ENCODE data around the gene FAM174C.

FAM174C gene

DNA sequence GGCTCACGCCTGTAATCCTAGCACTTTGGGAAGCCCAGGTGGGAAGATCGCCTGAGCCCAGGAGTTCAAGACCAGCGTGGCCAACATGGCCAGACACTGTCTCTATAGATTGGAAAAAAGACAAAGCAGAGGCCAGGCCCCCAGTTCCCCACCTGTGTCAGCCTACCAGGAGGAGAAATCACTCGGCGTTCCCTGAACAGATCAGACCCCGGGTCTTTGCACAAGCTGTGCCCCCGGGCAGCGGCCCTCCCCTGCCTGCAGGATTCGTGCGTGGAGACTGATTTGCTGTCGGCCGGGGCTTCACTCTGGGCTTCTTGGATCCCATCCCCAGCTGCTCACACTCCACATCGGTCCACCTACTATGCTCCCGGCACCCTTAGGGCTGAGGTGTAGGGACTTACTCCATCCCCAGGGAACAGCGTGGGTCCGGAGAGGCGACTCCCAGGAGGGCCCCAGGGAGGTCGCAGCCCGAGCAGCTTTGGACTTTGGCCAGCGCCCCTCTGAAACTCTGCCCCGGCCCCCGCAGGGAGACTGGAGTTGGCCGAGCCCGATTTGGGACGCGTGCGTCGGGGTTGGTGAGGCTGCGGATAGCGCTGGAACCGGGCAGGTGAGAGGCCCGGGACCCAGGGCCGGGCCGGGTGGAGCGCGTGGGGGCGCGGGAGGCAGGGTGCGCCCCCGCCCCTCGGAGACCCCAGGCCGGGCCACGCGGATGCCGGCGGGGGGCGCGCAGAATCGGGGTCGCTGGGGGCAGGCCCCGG is 9.8 kb downstream of the FAM174C start (continued):
- TF ChIP-seq, protein P1, sequence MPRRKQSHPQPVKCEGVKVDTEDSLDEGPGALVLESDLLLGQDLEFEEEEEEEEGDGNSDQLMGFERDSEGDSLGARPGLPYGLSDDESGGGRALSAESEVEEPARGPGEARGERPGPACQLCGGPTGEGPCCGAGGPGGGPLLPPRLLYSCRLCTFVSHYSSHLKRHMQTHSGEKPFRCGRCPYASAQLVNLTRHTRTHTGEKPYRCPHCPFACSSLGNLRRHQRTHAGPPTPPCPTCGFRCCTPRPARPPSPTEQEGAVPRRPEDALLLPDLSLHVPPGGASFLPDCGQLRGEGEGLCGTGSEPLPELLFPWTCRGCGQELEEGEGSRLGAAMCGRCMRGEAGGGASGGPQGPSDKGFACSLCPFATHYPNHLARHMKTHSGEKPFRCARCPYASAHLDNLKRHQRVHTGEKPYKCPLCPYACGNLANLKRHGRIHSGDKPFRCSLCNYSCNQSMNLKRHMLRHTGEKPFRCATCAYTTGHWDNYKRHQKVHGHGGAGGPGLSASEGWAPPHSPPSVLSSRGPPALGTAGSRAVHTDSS (tag by site-specific recombination; IDR thresholded peaks at IDR 0.05) = no peak
- TF ChIP-seq ZNF404 (tag by site-specific recombination; IDR thresholded peaks at IDR 0.05) = no peak
- no peak for TF ChIP-seq ZNF529 (tag by site-specific recombination; IDR thresholded peaks at IDR 0.05; ENCODE audit: insufficient replicate concordance)
- no peak for TF ChIP-seq ZNF184 (tag by site-specific recombination; IDR thresholded peaks at IDR 0.05)
- TF ChIP-seq TCF7L2 (IDR thresholded peaks at IDR 0.05; ENCODE audit: borderline replicate concordance, low read depth, low read length) = no peak
- no peak for TF ChIP-seq ZNF768 (tag by site-specific recombination; IDR thresholded peaks at IDR 0.05)
- no peak for TF ChIP-seq ZNF19 (tag by site-specific recombination; IDR thresholded peaks at IDR 0.05; ENCODE audit: low read depth)
- no peak for TF ChIP-seq YY1 (tag by site-specific recombination; IDR thresholded peaks at IDR 0.05)
- TF ChIP-seq, protein P2, sequence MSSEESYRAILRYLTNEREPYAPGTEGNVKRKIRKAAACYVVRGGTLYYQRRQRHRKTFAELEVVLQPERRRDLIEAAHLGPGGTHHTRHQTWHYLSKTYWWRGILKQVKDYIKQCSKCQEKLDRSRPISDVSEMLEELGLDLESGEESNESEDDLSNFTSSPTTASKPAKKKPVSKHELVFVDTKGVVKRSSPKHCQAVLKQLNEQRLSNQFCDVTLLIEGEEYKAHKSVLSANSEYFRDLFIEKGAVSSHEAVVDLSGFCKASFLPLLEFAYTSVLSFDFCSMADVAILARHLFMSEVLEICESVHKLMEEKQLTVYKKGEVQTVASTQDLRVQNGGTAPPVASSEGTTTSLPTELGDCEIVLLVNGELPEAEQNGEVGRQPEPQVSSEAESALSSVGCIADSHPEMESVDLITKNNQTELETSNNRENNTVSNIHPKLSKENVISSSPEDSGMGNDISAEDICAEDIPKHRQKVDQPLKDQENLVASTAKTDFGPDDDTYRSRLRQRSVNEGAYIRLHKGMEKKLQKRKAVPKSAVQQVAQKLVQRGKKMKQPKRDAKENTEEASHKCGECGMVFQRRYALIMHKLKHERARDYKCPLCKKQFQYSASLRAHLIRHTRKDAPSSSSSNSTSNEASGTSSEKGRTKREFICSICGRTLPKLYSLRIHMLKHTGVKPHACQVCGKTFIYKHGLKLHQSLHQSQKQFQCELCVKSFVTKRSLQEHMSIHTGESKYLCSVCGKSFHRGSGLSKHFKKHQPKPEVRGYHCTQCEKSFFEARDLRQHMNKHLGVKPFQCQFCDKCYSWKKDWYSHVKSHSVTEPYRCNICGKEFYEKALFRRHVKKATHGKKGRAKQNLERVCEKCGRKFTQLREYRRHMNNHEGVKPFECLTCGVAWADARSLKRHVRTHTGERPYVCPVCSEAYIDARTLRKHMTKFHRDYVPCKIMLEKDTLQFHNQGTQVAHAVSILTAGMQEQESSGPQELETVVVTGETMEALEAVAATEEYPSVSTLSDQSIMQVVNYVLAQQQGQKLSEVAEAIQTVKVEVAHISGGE (tag by site-specific recombination; conservative IDR thresholded peaks at IDR 0.05; ENCODE audit: low read depth) = no peak
- peak; percentile 50; the same call in 1 of the 2 replicates for TF ChIP-seq KLF8 (tag by site-specific recombination; IDR thresholded peaks at IDR 0.05)
- no peak for TF ChIP-seq OSR2 (tag by site-specific recombination; IDR thresholded peaks at IDR 0.05)
- TF ChIP-seq ZFHX2 (tag by site-specific recombination; conservative IDR thresholded peaks at IDR 0.05) = 0 out of 2 replicates have a peak, but pooled peaks have one; percentile 7
- TF ChIP-seq, protein P3, sequence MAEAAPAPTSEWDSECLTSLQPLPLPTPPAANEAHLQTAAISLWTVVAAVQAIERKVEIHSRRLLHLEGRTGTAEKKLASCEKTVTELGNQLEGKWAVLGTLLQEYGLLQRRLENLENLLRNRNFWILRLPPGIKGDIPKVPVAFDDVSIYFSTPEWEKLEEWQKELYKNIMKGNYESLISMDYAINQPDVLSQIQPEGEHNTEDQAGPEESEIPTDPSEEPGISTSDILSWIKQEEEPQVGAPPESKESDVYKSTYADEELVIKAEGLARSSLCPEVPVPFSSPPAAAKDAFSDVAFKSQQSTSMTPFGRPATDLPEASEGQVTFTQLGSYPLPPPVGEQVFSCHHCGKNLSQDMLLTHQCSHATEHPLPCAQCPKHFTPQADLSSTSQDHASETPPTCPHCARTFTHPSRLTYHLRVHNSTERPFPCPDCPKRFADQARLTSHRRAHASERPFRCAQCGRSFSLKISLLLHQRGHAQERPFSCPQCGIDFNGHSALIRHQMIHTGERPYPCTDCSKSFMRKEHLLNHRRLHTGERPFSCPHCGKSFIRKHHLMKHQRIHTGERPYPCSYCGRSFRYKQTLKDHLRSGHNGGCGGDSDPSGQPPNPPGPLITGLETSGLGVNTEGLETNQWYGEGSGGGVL (tag by site-specific recombination; IDR thresholded peaks at IDR 0.05) = no peak
- TF ChIP-seq, protein P4, sequence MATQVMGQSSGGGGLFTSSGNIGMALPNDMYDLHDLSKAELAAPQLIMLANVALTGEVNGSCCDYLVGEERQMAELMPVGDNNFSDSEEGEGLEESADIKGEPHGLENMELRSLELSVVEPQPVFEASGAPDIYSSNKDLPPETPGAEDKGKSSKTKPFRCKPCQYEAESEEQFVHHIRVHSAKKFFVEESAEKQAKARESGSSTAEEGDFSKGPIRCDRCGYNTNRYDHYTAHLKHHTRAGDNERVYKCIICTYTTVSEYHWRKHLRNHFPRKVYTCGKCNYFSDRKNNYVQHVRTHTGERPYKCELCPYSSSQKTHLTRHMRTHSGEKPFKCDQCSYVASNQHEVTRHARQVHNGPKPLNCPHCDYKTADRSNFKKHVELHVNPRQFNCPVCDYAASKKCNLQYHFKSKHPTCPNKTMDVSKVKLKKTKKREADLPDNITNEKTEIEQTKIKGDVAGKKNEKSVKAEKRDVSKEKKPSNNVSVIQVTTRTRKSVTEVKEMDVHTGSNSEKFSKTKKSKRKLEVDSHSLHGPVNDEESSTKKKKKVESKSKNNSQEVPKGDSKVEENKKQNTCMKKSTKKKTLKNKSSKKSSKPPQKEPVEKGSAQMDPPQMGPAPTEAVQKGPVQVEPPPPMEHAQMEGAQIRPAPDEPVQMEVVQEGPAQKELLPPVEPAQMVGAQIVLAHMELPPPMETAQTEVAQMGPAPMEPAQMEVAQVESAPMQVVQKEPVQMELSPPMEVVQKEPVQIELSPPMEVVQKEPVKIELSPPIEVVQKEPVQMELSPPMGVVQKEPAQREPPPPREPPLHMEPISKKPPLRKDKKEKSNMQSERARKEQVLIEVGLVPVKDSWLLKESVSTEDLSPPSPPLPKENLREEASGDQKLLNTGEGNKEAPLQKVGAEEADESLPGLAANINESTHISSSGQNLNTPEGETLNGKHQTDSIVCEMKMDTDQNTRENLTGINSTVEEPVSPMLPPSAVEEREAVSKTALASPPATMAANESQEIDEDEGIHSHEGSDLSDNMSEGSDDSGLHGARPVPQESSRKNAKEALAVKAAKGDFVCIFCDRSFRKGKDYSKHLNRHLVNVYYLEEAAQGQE (tag by site-specific recombination; IDR thresholded peaks at IDR 0.05) = no peak
- TF ChIP-seq ZNF146 (tag by site-specific recombination; IDR thresholded peaks at IDR 0.05) = no peak
- no peak for TF ChIP-seq ZNF670 (tag by site-specific recombination; IDR thresholded peaks at IDR 0.05; ENCODE audit: low read depth)
- peak; percentile 76 for TF ChIP-seq ZNF335 (tag by site-specific recombination; conservative IDR thresholded peaks at IDR 0.05)
- TF ChIP-seq ZBTB8A (tag by site-specific recombination; IDR thresholded peaks at IDR 0.05) = 0 out of 2 replicates have a peak, but pooled peaks have one; percentile 41
- TF ChIP-seq SETDB1 (IDR thresholded peaks at IDR 0.05; ENCODE audit: insufficient read length, low read length) = no peak
- TF ChIP-seq, protein P5, sequence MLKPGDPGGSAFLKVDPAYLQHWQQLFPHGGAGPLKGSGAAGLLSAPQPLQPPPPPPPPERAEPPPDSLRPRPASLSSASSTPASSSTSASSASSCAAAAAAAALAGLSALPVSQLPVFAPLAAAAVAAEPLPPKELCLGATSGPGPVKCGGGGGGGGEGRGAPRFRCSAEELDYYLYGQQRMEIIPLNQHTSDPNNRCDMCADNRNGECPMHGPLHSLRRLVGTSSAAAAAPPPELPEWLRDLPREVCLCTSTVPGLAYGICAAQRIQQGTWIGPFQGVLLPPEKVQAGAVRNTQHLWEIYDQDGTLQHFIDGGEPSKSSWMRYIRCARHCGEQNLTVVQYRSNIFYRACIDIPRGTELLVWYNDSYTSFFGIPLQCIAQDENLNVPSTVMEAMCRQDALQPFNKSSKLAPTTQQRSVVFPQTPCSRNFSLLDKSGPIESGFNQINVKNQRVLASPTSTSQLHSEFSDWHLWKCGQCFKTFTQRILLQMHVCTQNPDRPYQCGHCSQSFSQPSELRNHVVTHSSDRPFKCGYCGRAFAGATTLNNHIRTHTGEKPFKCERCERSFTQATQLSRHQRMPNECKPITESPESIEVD (tag by site-specific recombination; IDR thresholded peaks at IDR 0.05) = no peak
- TF ChIP-seq, protein P6, sequence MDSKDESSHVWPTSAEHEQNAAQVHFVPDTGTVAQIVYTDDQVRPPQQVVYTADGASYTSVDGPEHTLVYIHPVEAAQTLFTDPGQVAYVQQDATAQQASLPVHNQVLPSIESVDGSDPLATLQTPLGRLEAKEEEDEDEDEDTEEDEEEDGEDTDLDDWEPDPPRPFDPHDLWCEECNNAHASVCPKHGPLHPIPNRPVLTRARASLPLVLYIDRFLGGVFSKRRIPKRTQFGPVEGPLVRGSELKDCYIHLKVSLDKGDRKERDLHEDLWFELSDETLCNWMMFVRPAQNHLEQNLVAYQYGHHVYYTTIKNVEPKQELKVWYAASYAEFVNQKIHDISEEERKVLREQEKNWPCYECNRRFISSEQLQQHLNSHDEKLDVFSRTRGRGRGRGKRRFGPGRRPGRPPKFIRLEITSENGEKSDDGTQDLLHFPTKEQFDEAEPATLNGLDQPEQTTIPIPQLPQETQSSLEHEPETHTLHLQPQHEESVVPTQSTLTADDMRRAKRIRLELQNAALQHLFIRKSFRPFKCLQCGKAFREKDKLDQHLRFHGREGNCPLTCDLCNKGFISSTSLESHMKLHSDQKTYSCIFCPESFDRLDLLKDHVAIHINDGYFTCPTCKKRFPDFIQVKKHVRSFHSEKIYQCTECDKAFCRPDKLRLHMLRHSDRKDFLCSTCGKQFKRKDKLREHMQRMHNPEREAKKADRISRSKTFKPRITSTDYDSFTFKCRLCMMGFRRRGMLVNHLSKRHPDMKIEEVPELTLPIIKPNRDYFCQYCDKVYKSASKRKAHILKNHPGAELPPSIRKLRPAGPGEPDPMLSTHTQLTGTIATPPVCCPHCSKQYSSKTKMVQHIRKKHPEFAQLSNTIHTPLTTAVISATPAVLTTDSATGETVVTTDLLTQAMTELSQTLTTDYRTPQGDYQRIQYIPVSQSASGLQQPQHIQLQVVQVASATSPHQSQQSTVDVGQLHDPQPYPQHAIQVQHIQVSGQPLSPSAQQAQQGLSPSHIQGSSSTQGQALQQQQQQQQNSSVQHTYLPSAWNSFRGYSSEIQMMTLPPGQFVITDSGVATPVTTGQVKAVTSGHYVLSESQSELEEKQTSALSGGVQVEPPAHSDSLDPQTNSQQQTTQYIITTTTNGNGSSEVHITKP (tag by site-specific recombination; IDR thresholded peaks at IDR 0.05) = peak; percentile 76
- TF ChIP-seq ZNF623 (tag by site-specific recombination; IDR thresholded peaks at IDR 0.05) = peak; percentile 83
- no peak for TF ChIP-seq IKZF3 (tag by site-specific recombination; IDR thresholded peaks at IDR 0.05)
